RWPE2 (cell line): Measurements from ENCODE around the gene NPR2.

ENCODE experiments used
- ATAC-seq: fragments of 200-7000 bp; cut with Tn5 transposase; 3 replicates; pipeline ENCODE4 v1.9.1; 2021; ENCODE audit warnings: low read depth
- DNase-seq: peaks from one replicate; pipeline ENCODE4 v3.0.0-alpha.2; 2020; ENCODE audit warnings: low spot score
- H3K27ac ChIP-seq: fragments of 450-650 bp; 2 replicates; pipeline ENCODE4 v1.5.1; 2017; ENCODE audit warnings: mild to moderate bottlenecking; ENCODE audit not compliant: poor library complexity, severe bottlenecking
- H3K27me3 ChIP-seq: fragments of 250-450 bp; sonication (Bioruptor Pico); 2 replicates; pipeline ENCODE4 v1.5.1; 2021; ENCODE audit warnings: mild to moderate bottlenecking, moderate library complexity; ENCODE audit not compliant: insufficient read depth, poor library complexity, severe bottlenecking
- H3K36me3 ChIP-seq: fragments of 250-450 bp; sonication (Bioruptor Pico); 2 replicates; pipeline ENCODE4 v1.5.1; 2020; ENCODE audit warnings: low read depth, mild to moderate bottlenecking, moderate library complexity
- H3K4me1 ChIP-seq: fragments of 250-450 bp; sonication (Bioruptor Pico); 2 replicates; pipeline ENCODE4 v1.5.1; 2021; ENCODE audit warnings: mild to moderate bottlenecking, moderate library complexity; ENCODE audit not compliant: insufficient read depth, poor library complexity, severe bottlenecking
- H3K4me3 ChIP-seq: fragments of 250-450 bp; sonication (Bioruptor Pico); 2 replicates; pipeline ENCODE4 v1.5.1; 2021; ENCODE audit warnings: mild to moderate bottlenecking, moderate library complexity; ENCODE audit not compliant: severe bottlenecking
- H3K9me3 ChIP-seq: fragments of 250-450 bp; sonication (Bioruptor Pico); 2 replicates; pipeline ENCODE4 v1.5.1; 2021; ENCODE audit warnings: mild to moderate bottlenecking, moderate library complexity; ENCODE audit not compliant: severe bottlenecking
- TF ChIP-seq, protein P1 (sequence below): fragments of 450-650 bp; IDR thresholded peaks from one replicate; pipeline ENCODE4 v1.5.1; 2017; ENCODE audit warnings: mild to moderate bottlenecking, moderate library complexity; ENCODE audit not compliant: poor library complexity, severe bottlenecking

The NPR2 gene

GRCh38 chr9:35750256-35750531 is 41.2 kb upstream of the NPR2 start:
- DNase-seq (no peak), ATAC-seq (no peak)
- Histone ChIP-seq H3K27ac (peak overlapping the region; percentile 77), H3K9me3 (no peaks in the 10 kb centered on the region), H3K4me1 (peaks cover 7% of the 10 kb centered on the region), H3K4me3 (peak overlapping the region; percentile 98), H3K36me3 (peaks cover 53% of the 10 kb centered on the region), H3K27me3 (no peaks in the 10 kb centered on the region)
- TF ChIP-seq, protein P1, sequence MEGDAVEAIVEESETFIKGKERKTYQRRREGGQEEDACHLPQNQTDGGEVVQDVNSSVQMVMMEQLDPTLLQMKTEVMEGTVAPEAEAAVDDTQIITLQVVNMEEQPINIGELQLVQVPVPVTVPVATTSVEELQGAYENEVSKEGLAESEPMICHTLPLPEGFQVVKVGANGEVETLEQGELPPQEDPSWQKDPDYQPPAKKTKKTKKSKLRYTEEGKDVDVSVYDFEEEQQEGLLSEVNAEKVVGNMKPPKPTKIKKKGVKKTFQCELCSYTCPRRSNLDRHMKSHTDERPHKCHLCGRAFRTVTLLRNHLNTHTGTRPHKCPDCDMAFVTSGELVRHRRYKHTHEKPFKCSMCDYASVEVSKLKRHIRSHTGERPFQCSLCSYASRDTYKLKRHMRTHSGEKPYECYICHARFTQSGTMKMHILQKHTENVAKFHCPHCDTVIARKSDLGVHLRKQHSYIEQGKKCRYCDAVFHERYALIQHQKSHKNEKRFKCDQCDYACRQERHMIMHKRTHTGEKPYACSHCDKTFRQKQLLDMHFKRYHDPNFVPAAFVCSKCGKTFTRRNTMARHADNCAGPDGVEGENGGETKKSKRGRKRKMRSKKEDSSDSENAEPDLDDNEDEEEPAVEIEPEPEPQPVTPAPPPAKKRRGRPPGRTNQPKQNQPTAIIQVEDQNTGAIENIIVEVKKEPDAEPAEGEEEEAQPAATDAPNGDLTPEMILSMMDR = no peak

GRCh38 chr9:35753466-35753865 is 37.9 kb upstream of the NPR2 start:
- no peak for DNase-seq
- no peak overlapping the region for H3K4me3 ChIP-seq
- H3K9me3 ChIP-seq = no peaks in the 10 kb centered on the region
- no peak overlapping the region for H3K27ac ChIP-seq
- peaks cover 33% of the 10 kb centered on the region for H3K36me3 ChIP-seq
- peaks cover 7% of the 10 kb centered on the region for H3K4me1 ChIP-seq
- ATAC-seq = no peak
- TF ChIP-seq, protein P1 = no peak
- no peaks in the 10 kb centered on the region for H3K27me3 ChIP-seq

DNA sequence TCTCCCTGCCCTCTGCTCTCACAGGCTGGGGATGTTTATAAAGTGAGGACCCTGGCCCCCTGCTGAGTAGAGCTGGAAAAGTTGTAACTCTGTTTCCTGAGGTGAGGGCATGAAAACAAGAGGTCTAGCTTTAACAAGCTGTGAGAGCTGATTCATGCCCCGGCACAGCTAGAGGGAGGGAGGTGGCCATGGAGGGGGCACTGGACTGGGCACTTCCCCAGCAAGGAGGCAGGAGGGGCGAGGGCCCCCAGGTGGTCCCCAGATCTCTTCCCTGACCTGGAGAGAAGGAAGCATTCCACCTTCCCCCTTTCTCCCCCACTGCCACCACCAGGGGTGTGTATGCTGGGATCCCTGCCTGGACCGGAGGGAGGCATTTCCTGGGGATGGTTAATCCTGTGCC is 37.1 kb upstream of the NPR2 start, which contains the start of gene MSMP:
TSS of gene MSMP (minus strand) at position 13 of the 400 bp plus-strand sequence. CDS start 147 bp downstream, outside the sequence.
- ATAC-seq = no peak
- Histone ChIP-seq H3K27ac (no peak within 1 kb of the TSS), H3K4me1 (peaks cover 12% of the 10 kb centered on the region)

GRCh38 chr9:35755071-35755470 is 36.3 kb upstream of the NPR2 start:
- H3K27ac ChIP-seq = no peak overlapping the region
- H3K36me3 ChIP-seq = peaks cover 33% of the 10 kb centered on the region
- H3K4me3 ChIP-seq = no peak overlapping the region
- TF ChIP-seq, protein P1 = no peak
- H3K27me3 ChIP-seq = no peaks in the 10 kb centered on the region
- no peaks in the 10 kb centered on the region for H3K9me3 ChIP-seq
- DNase-seq (no peak), ATAC-seq (no peak)
- H3K4me1 ChIP-seq = peaks cover 12% of the 10 kb centered on the region

More for the DNA sequence above, 37.1 kb upstream of the NPR2 start, which contains the start of gene MSMP:
- TF ChIP-seq, protein P1 = no peak
- DNase-seq = no peak
- Histone ChIP-seq H3K27me3 (no peaks in the 10 kb centered on the region), H3K4me3 (no peak within 1 kb of the TSS), H3K36me3 (peaks cover 33% of the 10 kb centered on the region), H3K9me3 (no peaks in the 10 kb centered on the region)

GRCh38 chr9:35756275-35757225 is 34.8 kb upstream of the NPR2 start:
- ATAC-seq = peak; percentile 63
- Histone ChIP-seq H3K4me3 (peak overlapping the region; percentile 52), H3K27ac (peak overlapping the region; percentile 76), H3K9me3 (no peaks in the 10 kb centered on the region), H3K27me3 (no peaks in the 10 kb centered on the region), H3K4me1 (peaks cover 17% of the 10 kb centered on the region), H3K36me3 (peaks cover 20% of the 10 kb centered on the region)
- TF ChIP-seq, protein P1 = peak; percentile 72
- DNase-seq = no peak
